GM21526 (cell line): ENCODE measurements around the gene XYLB.
"Not testable (repeated sequence)": the region's sequence is repeated elsewhere in the genome, so short reads cannot be mapped to it uniquely, and the experiment has no call there.

Experiments
- ATAC-seq: cut with Tn5 transposase; IDR thresholded peaks from one replicate; pipeline ENCODE4 v1.9.1; 2021; ENCODE audit warnings: moderate library complexity; ENCODE audit not compliant: unreplicated experiment, low FRiP score

XYLB gene

GRCh38 chr3:38386992-38387750, 40.6 kb downstream of the XYLB start:
- ATAC-seq = no peak

GRCh38 chr3:38387862-38388261, 41.3 kb downstream of the XYLB start:
- ATAC-seq = no peak

GRCh38 chr3:38392604-38393163, 46.1 kb downstream of the XYLB start:
- ATAC-seq = no peak

GRCh38 chr3:38396239-38396638, 49.7 kb downstream of the XYLB start:
- no peak for ATAC-seq

GRCh38 chr3:38396861-38397260, 50.3 kb downstream of the XYLB start:
- ATAC-seq = no peak

- no peak for ATAC-seq
Measured at GRCh38 chr3:38397320-38397719, 50.7 kb downstream of the XYLB start.

GRCh38 chr3:38401246-38401962, 54.8 kb downstream of the XYLB start:
- no peak for ATAC-seq

GRCh38 chr3:38404286-38404685, 57.7 kb downstream of the XYLB start:
- ATAC-seq = no peak

GRCh38 chr3:38411591-38411990, 65.0 kb downstream of the XYLB start:
- no peak for ATAC-seq

GRCh38 chr3:38420758-38421157, 74.2 kb downstream of the XYLB start:
- ATAC-seq = not testable (repeated sequence)

GRCh38 chr3:38421679-38422336, 75.2 kb downstream of the XYLB start:
- no peak for ATAC-seq

- not testable (repeated sequence) for ATAC-seq
Measured at GRCh38 chr3:38426798-38427426, 80.3 kb downstream of the XYLB start.

- ATAC-seq = not testable (repeated sequence)
Measured at GRCh38 chr3:38432871-38433658, 86.5 kb downstream of the XYLB start.

- ATAC-seq = not testable (repeated sequence)
Measured at GRCh38 chr3:38433661-38434060, 87.1 kb downstream of the XYLB start.

- not testable (repeated sequence) for ATAC-seq
Measured at GRCh38 chr3:38438436-38439069, 92.0 kb downstream of the XYLB start.

- not testable (repeated sequence) for ATAC-seq
Measured at GRCh38 chr3:38443205-38443604, 96.6 kb downstream of the XYLB start.

- ATAC-seq = no peak
Measured at GRCh38 chr3:38446085-38446686, 99.6 kb downstream of the XYLB start.

GRCh38 chr3:38446812-38447211, 100.2 kb downstream of the XYLB start:
- ATAC-seq = no peak

GRCh38 chr3:38450853-38451252, 104.3 kb downstream of the XYLB start:
- no peak for ATAC-seq
